AG04449 (cell line): ENCODE data around the gene PSAP.

Experiments
- CTCF ChIA-PET: fragments of 350-600 bp; formaldehyde crosslinking; extraction: SDS; loops from one replicate; lab custom pipeline; 2021; ENCODE audit warnings: antibody characterized with exemption; lab: Yijun Ruan, JAX
- POLR2A ChIA-PET: fragments of 400-600, 350-600 bp; formaldehyde crosslinking; extraction: SDS; loops from one replicate; lab custom pipeline; 2020; ENCODE audit warnings: antibody characterized with exemption, inconsistent platforms; lab: Yijun Ruan, JAX
- DNase-seq: peaks from one replicate; pipeline ENCODE4 v3.0.0-alpha.2; 2010; ENCODE audit warnings: low read depth, low spot score
- H3K4me3 ChIP-seq: 2 replicates; pipeline ENCODE4 v1.5.1; 2011; ENCODE audit warnings: low read depth, mild to moderate bottlenecking, control low read depth, low read length
- CTCF ChIP-seq: IDR thresholded peaks from one replicate; pipeline ENCODE4 v1.5.1; 2011; ENCODE audit warnings: mild to moderate bottlenecking, moderate library complexity, low read length, control low read depth, inconsistent platforms; ENCODE audit not compliant: insufficient read depth; ENCODE audit errors: missing control alignments

PSAP gene

DNA sequence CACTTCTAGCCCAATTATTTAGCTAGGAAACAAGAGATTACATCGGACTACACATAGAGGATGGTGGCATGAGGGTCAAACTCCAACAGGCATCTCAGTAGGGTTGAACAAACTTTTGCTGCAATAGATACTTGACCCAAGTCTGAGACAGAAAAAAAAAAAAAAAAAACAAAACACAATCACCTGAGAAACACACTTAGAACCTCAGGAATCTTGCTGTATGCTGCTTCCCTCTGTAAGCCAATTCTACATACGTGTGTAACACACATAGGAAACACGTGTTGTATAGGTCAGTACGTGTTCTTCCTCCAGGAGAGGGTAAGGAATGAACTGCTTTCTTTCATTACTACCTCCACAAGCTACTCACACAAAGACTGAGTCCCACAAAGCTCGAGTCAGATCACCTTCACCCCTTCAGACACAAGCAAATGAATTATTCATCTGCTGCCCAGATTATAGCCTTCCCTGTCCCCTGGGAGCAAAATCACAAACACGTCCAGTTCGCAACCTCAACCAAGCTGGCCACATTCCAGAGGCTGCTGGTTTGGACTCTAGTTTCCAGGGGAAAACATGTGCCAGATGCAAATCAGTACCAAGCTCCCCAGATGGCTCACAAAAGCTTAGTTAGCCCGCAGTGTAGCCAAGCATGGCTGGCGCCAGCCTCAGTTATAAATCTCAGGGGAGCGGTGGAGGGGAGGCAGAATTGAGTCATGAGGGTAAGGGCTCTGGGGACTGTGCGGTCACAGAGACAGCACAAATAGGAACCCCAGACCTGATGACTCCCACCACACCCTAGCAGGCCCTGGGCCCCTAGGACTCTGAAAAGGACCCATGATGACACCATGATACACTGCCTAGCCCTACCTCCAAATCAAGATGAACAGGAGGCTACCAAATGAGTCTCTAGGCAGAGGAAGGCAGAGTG, 15.1 kb downstream of the PSAP start:
- POLR2A ChIA-PET = interaction anchor here (1.1 to 6.5 kb wide), 3 partner anchors 11 to 25 kb away, joined by 3 to 47 read pairs (median 4); partner anchors contain the start of gene PSAP
- no peak for TF ChIP-seq CTCF
- CTCF ChIA-PET = interaction anchor here (0.8 to 4.6 kb wide), 10 partner anchors 9 to 62 kb away, joined by 3 to 38 read pairs (median 3); partner anchors contain the start of gene VSIR
- H3K4me3 ChIP-seq = no peak overlapping the region
- DNase-seq = peak; percentile 70

- H3K4me3 ChIP-seq = no peak overlapping the region
- DNase-seq = no peak
- ChIA-PET POLR2A (no interaction called here), CTCF (interaction anchor here (1.0 to 3.1 kb wide), 6 partner anchors 10 to 62 kb away, joined by 3 to 10 read pairs (median 5); no protein-coding TSS in a partner anchor)
- TF ChIP-seq CTCF = no peak
Observed at GRCh38 chr10:71834343-71834674, 16.7 kb downstream of the PSAP start.

DNA sequence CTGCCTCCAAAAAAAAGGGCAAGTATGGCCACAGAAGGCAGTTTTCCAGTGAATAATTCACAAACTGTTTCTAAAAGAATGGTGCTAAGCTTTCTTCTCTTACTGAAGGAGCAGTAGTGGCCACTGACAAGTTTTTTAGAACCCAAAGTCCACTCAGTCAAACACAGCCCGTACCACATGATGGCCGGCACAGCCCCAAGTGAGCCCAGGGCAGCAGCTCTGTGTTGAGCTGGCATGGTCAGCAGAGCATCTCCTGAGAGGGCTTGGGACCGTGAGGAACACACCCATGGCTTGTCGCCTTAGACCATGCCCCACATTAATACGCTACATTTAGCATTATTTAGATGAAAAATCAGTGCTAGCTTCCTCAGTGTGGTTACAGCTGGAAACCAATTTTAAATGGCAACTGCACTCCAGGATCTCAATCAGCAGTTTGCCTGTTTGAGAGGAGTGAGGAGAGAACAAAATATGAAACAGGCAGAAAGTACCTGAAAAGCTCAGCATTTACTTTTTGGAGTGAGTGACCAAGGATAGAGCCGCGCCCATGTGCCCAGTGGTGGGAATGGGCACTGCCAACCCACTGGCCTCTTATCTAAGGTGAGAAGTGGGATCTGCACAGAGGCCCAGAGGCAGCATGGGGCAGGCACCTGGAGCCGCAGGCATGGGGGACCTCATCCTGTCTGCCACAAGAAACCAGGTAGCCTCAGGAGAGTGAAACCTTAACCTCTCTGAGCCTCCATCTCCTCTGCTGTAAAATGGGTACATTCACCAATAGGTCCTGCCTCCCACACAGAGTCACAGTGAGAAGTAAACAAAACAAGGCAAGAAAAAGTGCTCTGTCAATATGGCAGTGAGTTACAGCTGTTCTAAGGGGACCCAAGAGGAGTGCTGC, 17.4 kb downstream of the PSAP start:
- TF ChIP-seq CTCF = no peak
- ChIA-PET POLR2A (no interaction called here), CTCF (interaction anchor here (0.6 to 3.1 kb wide), 6 partner anchors 19 to 63 kb away, joined by 3 to 10 read pairs (median 5); no protein-coding TSS in a partner anchor)
- DNase-seq = no peak
- no peak overlapping the region for H3K4me3 ChIP-seq

- H3K4me3 ChIP-seq = no peak overlapping the region
- no peak for TF ChIP-seq CTCF
- POLR2A ChIA-PET = no interaction called here
- DNase-seq = no peak
- CTCF ChIA-PET = interaction anchor here (1.9 to 3.1 kb wide), 2 partner anchors 59 to 64 kb away, joined by 8 to 10 read pairs; no protein-coding TSS in a partner anchor
Observed at GRCh38 chr10:71832967-71833366, 18.1 kb downstream of the PSAP start.

DNA sequence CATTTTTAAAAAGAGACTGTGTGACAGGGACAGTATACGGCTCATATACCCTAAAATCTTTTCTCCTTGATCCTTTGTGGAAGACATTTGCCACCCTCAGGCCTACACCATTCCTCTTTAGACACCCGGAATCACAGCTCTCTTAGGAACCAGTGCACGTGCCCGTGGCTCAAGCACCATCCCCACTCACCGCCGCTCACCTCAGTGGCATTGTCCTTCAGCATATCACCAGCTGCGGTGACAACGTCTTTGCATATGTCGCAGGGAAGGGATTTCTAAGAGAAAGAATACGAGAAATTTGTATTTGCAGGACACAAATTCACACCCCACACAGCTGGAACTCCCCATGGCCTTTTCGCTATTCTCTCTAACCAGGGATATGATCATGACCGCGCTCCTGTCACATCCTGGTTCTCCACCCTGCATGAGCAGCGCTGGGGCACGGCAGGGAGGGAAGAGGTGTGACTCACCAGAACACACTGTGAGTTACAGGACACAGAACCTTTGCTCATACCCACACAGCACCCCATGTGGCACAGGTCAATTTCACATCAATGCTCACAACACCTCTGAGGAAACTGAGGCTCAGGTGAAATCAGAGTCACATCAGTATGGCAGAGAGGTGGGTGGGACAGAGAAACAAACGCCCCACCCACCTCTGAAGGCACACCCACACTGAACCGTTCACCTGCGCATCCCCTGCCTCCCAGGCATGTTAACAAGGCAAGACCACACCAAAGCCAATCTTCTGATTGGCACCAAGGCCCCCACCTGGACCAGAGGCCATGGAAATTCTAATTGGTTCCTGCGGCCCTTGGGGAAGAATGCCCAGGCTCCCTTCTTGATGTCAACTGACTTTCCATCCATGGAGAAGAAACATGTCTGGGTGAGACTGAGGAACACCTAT, 19.2 kb downstream of the PSAP start:
- no peak for TF ChIP-seq CTCF
- DNase-seq = no peak
- ChIA-PET CTCF (interaction anchor here (1.3 to 3.1 kb wide), 4 partner anchors 9 to 64 kb away, joined by 4 to 16 read pairs (median 7); no protein-coding TSS in a partner anchor), POLR2A (no interaction called here)
- H3K4me3 ChIP-seq = no peak overlapping the region
